GM18867 (cell line): Measurements from ENCODE around the gene GALR3.
"Not testable (repeated sequence)": the region's sequence is repeated elsewhere in the genome, so short reads cannot be mapped to it uniquely, and the experiment has no call there.

Experiments used
- ATAC-seq: cut with Tn5 transposase; IDR thresholded peaks from one replicate; pipeline ENCODE4 v1.9.1; 2021; ENCODE audit warnings: mild to moderate bottlenecking, moderate library complexity; ENCODE audit not compliant: unreplicated experiment

GALR3 gene, protein sequence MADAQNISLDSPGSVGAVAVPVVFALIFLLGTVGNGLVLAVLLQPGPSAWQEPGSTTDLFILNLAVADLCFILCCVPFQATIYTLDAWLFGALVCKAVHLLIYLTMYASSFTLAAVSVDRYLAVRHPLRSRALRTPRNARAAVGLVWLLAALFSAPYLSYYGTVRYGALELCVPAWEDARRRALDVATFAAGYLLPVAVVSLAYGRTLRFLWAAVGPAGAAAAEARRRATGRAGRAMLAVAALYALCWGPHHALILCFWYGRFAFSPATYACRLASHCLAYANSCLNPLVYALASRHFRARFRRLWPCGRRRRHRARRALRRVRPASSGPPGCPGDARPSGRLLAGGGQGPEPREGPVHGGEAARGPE

DNA sequence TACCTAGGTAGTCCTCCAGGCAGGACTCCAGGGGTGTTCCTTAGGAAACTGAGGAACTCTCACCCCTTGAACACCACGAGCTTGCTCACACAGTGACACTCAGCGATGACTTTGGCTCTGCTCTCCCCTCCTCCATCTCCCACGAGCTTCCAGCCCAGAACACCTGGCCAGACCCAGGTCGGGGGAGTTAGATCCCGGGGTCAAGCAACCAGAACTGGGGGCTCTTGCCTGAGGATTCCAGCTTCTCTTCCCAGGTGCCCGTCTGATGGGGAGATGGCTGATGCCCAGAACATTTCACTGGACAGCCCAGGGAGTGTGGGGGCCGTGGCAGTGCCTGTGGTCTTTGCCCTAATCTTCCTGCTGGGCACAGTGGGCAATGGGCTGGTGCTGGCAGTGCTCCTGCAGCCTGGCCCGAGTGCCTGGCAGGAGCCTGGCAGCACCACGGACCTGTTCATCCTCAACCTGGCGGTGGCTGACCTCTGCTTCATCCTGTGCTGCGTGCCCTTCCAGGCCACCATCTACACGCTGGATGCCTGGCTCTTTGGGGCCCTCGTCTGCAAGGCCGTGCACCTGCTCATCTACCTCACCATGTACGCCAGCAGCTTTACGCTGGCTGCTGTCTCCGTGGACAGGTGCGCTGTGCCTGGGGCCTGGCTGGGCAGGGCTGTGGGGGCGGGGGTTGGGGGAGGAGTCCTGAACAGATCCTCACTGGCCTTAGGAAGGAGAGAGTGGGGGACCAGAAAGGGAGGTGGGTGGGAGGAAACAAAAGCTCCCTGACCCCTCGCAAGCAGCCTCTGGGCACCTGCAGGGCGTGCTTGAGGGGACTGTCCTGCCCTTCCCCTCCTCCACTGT, at the start of gene GALR3:
TSS of gene GALR3 (plus strand) at position 249 of the 852 bp plus-strand sequence. CDS start at position 274, 25 bp downstream.
- ATAC-seq, result no peak

GRCh38 chr22:37774728-37775127, 48.5 kb upstream of the GALR3 start:
- ATAC-seq, result no peak

DNA sequence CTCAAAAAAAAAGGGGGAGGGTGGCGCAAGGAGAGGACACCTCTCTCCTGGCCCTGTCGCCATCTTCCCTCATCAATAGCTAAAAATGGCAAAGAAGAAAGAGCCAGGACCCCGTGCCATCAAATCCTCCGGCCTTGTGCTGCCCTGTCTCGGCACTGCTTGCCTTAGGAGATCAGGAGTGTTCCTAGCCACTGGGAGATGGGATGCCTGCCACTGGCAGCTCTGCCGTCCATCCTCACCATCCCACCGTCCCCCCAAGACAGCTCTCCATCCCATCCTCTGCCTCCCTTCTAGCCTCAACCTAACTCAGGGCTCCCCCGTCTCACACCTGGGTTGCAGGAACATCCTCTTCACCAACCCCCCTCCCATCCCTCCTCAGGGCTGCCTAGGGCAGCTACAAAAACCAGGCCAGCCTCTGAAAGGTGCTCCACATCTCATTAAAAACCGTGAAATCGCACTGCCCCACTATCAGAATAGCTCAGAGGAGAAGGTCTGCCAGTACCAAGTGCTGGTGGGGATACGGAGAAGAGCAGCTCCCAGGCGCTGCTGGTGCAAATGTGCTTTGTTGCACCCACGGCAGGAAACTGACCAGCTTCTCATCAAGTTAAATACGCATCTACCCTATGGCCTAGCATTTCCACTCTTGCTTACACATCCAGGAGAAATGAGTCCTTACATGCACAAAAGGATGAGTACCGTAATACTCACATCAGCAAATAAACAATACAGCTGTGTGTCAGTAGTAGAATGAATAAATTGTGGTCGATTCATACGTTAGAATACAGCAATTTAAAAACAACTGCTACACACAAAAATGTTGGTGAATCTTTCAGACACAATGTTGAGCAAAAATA, 47.2 kb upstream of the GALR3 start:
- no peak for ATAC-seq

- ATAC-seq, result no peak
These were observed 46.6 kb upstream of the GALR3 start for GRCh38 chr22:37776639-37777005.

DNA sequence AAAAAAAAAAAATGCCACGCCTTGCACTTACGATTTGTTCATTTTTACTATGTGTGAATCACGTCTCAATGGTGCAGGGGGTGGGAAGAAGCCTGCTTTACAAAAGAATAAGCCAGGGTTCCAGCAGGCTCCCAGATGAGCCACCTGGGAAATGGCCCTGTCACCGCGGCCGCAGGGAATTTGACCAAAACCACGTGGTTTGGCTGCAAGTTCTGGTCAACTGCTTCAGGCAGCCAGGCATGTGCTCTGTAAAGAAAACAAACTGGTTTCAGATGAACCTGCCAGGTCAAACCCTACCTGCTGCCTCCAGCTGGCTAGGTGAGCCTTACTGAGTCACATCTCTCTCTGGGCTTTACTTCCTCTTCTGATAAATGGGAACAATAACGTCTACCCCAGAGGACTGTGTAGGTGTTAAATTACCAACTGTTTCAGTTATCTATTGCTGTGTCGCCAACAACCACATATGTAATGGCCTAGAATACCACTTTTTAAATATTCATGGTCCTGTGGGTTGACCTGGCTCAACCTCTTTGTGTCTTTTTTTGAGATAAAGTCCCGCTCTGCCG, 46.0 kb upstream of the GALR3 start:
- ATAC-seq, result peak; percentile 82

DNA sequence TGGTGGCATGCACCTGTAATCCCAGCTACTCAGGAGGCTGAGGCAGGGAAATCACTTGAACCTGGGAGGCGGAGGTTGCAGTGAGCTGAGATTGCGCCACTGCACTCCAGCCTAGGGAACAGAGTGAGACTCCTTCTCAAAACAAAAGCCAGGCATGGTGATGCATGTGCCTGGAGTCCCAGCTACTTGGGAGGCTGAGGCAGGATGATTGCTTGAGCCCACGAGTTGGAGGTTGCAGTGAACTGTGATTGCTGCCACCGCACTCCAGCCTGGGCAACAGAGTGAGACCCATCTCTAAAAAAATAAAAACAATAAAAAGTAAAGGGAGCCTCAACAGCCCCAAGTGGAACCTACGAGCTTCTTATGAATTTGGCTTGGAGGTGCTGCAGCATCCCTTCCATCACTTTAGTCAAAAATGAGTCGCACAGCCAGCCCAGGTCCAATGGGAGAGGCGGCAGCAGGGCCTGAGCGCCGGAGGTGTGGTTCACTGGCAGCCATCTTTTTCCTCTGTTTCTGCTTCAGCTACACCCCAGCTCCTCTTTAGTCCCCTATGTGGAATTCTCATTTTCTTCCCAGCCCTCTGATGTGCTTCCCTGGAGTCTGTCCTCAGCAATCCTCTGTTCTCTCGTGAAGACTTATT, 44.7 kb upstream of the GALR3 start:
- ATAC-seq, result no peak

DNA sequence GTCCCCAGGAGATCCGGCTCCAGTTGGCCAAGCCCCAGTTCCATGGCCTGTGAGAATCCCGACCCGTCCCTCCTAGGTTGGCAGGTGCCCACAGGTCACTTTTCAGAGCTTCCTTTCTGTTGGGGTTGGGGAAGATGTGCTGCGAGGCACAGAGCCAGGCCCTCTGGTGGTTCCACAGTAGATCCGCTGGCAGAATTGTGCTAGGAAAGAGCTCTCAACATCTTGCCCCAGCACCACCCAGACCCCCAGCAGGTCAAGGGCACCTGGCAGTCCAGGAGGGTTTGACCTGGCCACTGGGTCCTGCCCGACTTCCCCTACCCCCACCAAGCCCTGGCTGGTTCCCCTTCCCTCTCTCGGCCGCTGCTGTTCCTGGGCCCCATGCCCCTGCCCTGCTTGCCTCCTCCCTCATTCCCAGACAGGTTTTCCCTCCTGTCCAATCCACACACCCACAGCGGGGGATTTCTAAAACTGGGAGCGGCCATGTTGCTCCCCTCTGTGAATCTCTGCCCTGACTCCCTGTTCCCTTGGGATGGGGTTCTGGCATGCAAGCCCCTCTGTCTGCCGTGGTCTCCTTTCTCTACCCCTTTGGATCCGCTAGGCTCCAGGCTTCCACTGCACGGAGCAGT, 41.6 kb upstream of the GALR3 start:
- no peak for ATAC-seq

DNA sequence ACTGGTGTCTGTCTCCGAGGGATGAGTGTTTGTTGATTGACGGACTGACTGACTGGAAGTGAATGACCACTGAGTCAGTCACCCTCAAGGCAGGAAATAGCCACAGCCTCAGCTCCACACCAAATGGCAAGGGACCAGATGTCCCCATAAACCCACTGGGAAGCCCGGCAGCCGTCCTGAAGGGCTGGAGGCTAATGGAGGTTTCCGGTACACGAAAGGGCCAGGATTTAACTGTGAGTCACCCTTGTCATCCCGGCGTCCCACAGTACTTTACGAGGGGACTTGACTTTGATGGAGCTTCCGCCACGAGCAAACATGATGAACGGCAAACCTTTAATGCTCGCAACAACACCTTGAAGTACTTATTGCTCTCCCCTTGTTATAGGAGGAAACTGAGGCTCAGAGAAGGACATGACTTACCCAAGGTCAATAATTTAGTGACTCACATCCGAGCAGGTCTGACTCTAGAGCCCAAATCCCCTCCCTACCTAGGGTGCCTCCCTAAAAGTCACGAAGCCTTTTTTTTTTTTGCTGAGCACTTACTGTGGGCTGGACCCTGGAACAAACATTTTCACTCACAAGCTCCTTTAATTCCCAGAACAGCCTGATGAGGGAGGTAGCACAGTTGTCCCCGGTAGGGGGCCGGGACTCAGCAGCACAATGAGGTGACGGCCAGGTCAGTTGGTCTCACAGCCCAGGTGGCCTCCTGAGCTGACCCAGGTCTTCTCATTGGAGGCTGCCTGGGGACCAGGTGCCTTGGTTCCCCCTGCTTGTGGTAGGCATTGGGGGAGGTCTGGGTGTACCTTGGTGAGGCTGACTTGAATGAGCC, 40.6 kb upstream of the GALR3 start:
- no peak for ATAC-seq

DNA sequence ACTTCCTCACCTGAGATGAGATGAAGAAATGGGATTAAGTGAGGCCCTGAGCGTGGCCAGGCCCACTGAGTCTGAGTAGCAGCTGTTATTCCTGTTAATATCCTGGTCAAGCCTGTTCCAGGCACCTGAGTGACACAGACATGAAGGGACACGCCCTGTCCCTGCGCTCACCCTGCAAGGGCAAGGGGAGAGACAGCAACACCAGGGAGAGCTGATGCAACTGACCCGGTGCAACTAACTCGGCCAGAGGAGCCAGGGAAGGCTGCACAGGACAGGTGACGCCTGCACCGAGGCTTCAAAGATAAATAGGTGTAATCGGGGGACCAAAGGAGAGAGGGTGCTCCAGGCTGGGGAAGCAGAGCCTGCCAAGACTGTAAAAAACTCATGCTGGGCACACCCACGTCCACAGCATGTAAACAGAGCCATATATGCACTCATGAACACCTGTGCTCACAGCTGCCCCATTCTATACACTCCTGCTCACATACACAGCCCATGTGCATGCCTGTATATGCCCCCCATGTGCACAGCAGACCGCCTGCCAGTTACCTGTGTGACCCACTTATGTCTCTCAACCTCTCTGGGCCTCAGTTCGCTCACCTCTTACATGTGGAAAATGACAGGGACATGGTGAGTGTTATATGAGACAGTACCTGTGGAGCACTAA, 38.2 kb upstream of the GALR3 start:
- ATAC-seq, result no peak

DNA sequence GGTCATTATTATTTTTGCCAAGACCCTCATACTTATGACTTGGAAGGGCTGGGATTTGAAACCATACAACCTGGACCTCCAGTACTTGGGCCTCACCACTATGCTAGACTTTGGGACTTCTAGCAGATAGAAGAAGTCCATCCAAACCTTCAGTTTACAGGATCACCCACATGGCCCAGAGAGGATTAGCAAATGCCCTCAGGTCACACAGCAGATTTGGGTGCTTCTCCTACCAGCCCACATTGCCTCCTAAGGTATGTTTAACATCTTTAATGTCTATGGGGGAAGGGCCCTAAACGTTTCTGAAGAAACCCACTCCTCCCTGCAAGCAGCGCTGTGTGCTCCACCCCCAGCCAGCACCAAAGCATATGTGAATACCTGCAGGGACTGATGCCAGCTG, 32.9 kb upstream of the GALR3 start:
- no peak for ATAC-seq

- no peak for ATAC-seq
These were observed 30.7 kb upstream of the GALR3 start for GRCh38 chr22:37792494-37792893.

- no peak for ATAC-seq
These were observed 28.8 kb upstream of the GALR3 start for GRCh38 chr22:37794376-37794775.

GRCh38 chr22:37796079-37796478, 27.1 kb upstream of the GALR3 start:
- no peak for ATAC-seq

DNA sequence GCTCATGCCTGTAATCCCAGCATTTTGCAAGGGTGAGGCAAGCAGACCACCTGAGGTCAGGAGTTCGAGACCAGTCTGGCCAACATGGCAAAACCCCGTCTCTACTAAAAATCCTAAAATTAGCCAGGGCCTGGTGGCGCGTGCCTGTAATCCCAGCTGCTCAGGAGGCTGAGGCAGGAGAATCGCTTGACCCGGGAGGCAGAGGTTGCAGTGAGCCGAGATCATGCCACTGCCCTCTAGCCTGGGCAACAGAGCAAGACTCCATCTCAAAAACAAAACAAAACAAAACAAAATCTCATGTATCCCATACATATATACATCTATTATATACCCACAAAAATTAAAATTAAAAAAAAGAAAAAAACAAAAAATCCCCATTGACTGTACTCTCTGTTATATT, 25.9 kb upstream of the GALR3 start:
- ATAC-seq, result not testable (repeated sequence)

GRCh38 chr22:37797874-37798500, 25.2 kb upstream of the GALR3 start:
- no peak for ATAC-seq

GRCh38 chr22:37799979-37800378, 23.2 kb upstream of the GALR3 start:
- ATAC-seq, result not testable (repeated sequence)

DNA sequence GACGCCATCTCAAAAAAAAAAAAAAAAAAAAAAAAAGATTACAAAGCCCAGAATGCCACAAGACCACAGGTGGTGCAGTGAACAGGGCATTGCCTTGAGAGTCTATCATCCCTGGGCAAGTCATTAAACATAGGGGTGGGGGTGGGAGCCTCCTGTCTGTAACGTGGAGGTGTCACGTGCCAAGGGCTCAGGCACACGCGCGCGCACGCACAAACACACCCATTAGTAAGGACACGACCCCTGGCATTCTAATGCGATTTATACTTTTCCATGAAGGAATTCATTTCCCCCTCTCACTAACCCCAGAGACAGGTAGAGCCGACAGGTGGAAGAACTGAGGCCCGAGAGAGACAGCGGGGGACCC, 21.3 kb upstream of the GALR3 start:
- ATAC-seq, result no peak
